Measurements from ENCODE around the gene VRK3. TPM values are rescaled to one million over a fixed set of nuclear protein-coding genes. Genes with fewer than 3 reads are reported as not detected.
A peak's percentile ranks its signal among the peaks of the same experiment; 100 is the strongest.

Gene VRK3
- total RNA-seq, 6 donors from 2014 or later, result 28.6 to 82.8 (median 38.4) TPM

- no peak overlapping the region for H3K4me3 ChIP-seq
- H3K27ac ChIP-seq, result no peak overlapping the region
- no peaks in the 10 kb centered on the region for H3K27me3 ChIP-seq
- WGBS, 2 donors, result 87 to 100% methylated on average over 5 to 10 of the region's 10 CpGs
- no peak for TF ChIP-seq EP300 (IDR thresholded peaks at IDR 0.05)
- no peak for TF ChIP-seq POLR2A (IDR thresholded peaks at IDR 0.05)
- TF ChIP-seq CTCF (IDR thresholded peaks at IDR 0.05), result no peak
- TF ChIP-seq POLR2AphosphoS5 (IDR thresholded peaks at IDR 0.05), result no peak
- DNase-seq (no peak), ATAC-seq (ENCODE audit: low FRiP score in 2 of 2) (peak in 1 of 2 donors; percentile 9)
- H3K36me3 ChIP-seq, result peaks cover 10 to 87% (median 74%) of the 10 kb centered on the region in 4 donors
- H3K4me1 ChIP-seq, result peaks cover 5 to 20% (median 11%) of the 10 kb centered on the region in 4 donors
- H3K9me3 ChIP-seq, result no peaks in the 10 kb centered on the region
Measured at GRCh38 chr19:50007170-50007569, 18.0 kb downstream of the VRK3 start.

- peaks cover 16 to 97% (median 87%) of the 10 kb centered on the region in 4 donors for H3K36me3 ChIP-seq
- no peak for TF ChIP-seq EP300 (IDR thresholded peaks at IDR 0.05)
- TF ChIP-seq CTCF (IDR thresholded peaks at IDR 0.05), result no peak
- no peak for TF ChIP-seq POLR2AphosphoS5 (IDR thresholded peaks at IDR 0.05)
- no peak for TF ChIP-seq POLR2A (IDR thresholded peaks at IDR 0.05)
- ATAC-seq (ENCODE audit: low FRiP score in 2 of 2) (no peak), DNase-seq (no peak)
- H3K4me3 ChIP-seq, result no peak overlapping the region
- no peak overlapping the region for H3K27ac ChIP-seq
- peaks cover 5 to 20% (median 11%) of the 10 kb centered on the region in 4 donors for H3K4me1 ChIP-seq
- no peaks in the 10 kb centered on the region for H3K9me3 ChIP-seq
- H3K27me3 ChIP-seq, result no peaks in the 10 kb centered on the region
- WGBS, 2 donors, result 89 to 98% methylated on average over 12 of the region's 12 CpGs
Measured at GRCh38 chr19:50005428-50005827, 19.7 kb downstream of the VRK3 start.

- H3K27ac ChIP-seq, result no peak overlapping the region
Measured at GRCh38 chr19:50003810-50004419, 21.3 kb downstream of the VRK3 start.

GRCh38 chr19:50003254-50003788 lies 21.9 kb downstream of the VRK3 start:
- 91 to 93% methylated on average over 15 to 17 of the region's 17 CpGs for WGBS, 2 donors
- Histone ChIP-seq H3K36me3 (peaks cover 24 to 99% (median 90%) of the 10 kb centered on the region in 4 donors), H3K9me3 (no peaks in the 10 kb centered on the region), H3K4me1 (peaks cover 5 to 20% (median 11%) of the 10 kb centered on the region in 4 donors), H3K4me3 (no peak overlapping the region), H3K27ac (no peak overlapping the region), H3K27me3 (no peaks in the 10 kb centered on the region)
- ATAC-seq (ENCODE audit: low FRiP score in 2 of 2) (no peak), DNase-seq (no peak)
- no peak for TF ChIP-seq CTCF (IDR thresholded peaks at IDR 0.05)
- TF ChIP-seq EP300 (IDR thresholded peaks at IDR 0.05), result no peak
- TF ChIP-seq POLR2A (IDR thresholded peaks at IDR 0.05), result no peak
- TF ChIP-seq POLR2AphosphoS5 (IDR thresholded peaks at IDR 0.05), result no peak

More at GRCh38 chr19:50003810-50004419, 21.3 kb downstream of the VRK3 start:
- Histone ChIP-seq H3K4me1 (peaks cover 5 to 20% (median 11%) of the 10 kb centered on the region in 4 donors), H3K36me3 (peaks cover 25 to 100% (median 94%) of the 10 kb centered on the region in 4 donors), H3K9me3 (no peaks in the 10 kb centered on the region), H3K4me3 (no peak overlapping the region), H3K27me3 (no peaks in the 10 kb centered on the region)
- DNase-seq (peak in 1 of 2 donors; percentile 28), ATAC-seq (ENCODE audit: low FRiP score in 2 of 2) (peak in 1 of 2 donors; percentile 87)
- TF ChIP-seq POLR2AphosphoS5 (IDR thresholded peaks at IDR 0.05), result no peak
- no peak for TF ChIP-seq POLR2A (IDR thresholded peaks at IDR 0.05)
- TF ChIP-seq CTCF (IDR thresholded peaks at IDR 0.05), result no peak
- TF ChIP-seq EP300 (IDR thresholded peaks at IDR 0.05), result no peak
- 73 to 76% methylated on average over 11 of the region's 11 CpGs for WGBS, 2 donors

Measured in upper lobe of left lung (tissue), 6 donors.